ENCODE measurements around the gene KLHL29. TPM values are rescaled to one million over a fixed set of nuclear protein-coding genes. Genes with fewer than 3 reads are reported as not detected.

KLHL29 gene
- total RNA-seq, 1 experiment from 2014 or later: 2.4 TPM

GRCh38 chr2:23630961-23631360, 246.0 kb downstream of the KLHL29 start:
- Mint-ChIP-seq H3K9me3 (no peaks in the 10 kb centered on the region), H3K4me1 (peaks cover 18 to 22% of the 10 kb centered on the region in 2 experiments), H3K27ac (no peak overlapping the region), H3K4me3 (no peak overlapping the region), H3K27me3 (ENCODE audit: low read depth) (no peaks in the 10 kb centered on the region), H3K36me3 (ENCODE audit: insufficient read depth in 1 of 3, low read depth in 3 of 3) (no peaks in the 10 kb centered on the region; a peak in 1 of 7 replicates)
- no peak overlapping the region for H4K8ac ChIP-seq (replicated peaks; ENCODE audit: insufficient read length, low read depth, low read length)
- no peak overlapping the region for H2BK120ac ChIP-seq (ENCODE audit: low read depth, low read length, poor library complexity, severe bottlenecking)
- no peak overlapping the region for H2BK5ac ChIP-seq (ENCODE audit: insufficient read length, low read length)
- H2BK20ac ChIP-seq (ENCODE audit: low read depth, low read length, poor library complexity, severe bottlenecking): no peak overlapping the region
- no peaks in the 10 kb centered on the region for H3K79me1 ChIP-seq (ENCODE audit: insufficient read depth, low read depth, low read length, poor library complexity, severe bottlenecking)
- H2AFZ ChIP-seq (ENCODE audit: low read length): no peak overlapping the region
- H3T11ph ChIP-seq (ENCODE audit: low read length): no peak overlapping the region
- H2BK15ac ChIP-seq (ENCODE audit: low read depth, low read length): no peak overlapping the region
- no peak overlapping the region for H3K4me2 ChIP-seq (ENCODE audit: insufficient read depth, insufficient read length, low read length)
- H3K79me2 ChIP-seq (ENCODE audit: insufficient read depth, low read length): no peaks in the 10 kb centered on the region
- H2BK12ac ChIP-seq (ENCODE audit: insufficient read length, low read depth, low read length): no peak overlapping the region
- WGBS (ENCODE audit: extremely low coverage, insufficient read length, low lambda C conversion rate): no CpG with 5 or more reads among the region's 7 CpGs
- no peaks in the 10 kb centered on the region for H3K23me2 ChIP-seq (ENCODE audit: insufficient read length, low read depth, low read length, poor library complexity, severe bottlenecking)
- no peak overlapping the region for H3K18ac ChIP-seq (ENCODE audit: insufficient read length, low read depth, low read length)
- H3K14ac ChIP-seq (ENCODE audit: insufficient read depth, low read length): no peak overlapping the region
- H4K20me1 ChIP-seq (ENCODE audit: control insufficient read depth, insufficient read depth, insufficient read length): no peaks in the 10 kb centered on the region
- H3K4me1 ChIP-seq (ENCODE audit: insufficient read depth, low read length): no peaks in the 10 kb centered on the region
- H3K27ac ChIP-seq (ENCODE audit: insufficient read length, low read depth, low read length): no peak overlapping the region
- no peak overlapping the region for H3K56ac ChIP-seq (ENCODE audit: insufficient read length, low read depth, low read length)
- H3K23ac ChIP-seq (ENCODE audit: insufficient read length, low read depth, low read length): no peak overlapping the region
- no peak for DNase-seq
- TF ChIP-seq CTCF (conservative IDR thresholded peaks at IDR 0.05): no peak
- H4K5ac ChIP-seq (ENCODE audit: insufficient read length, low read depth, low read length): no peak overlapping the region
- no peak overlapping the region for H2AK5ac ChIP-seq (ENCODE audit: insufficient read length, low read length)
- H4K91ac ChIP-seq (ENCODE audit: insufficient read length, low read depth, low read length): no peak overlapping the region
- H3K4ac ChIP-seq (ENCODE audit: low read depth, low read length): no peak overlapping the region
- H3K27me3 ChIP-seq (ENCODE audit: insufficient read depth, low read length): no peaks in the 10 kb centered on the region
- no peaks in the 10 kb centered on the region for H3K9me3 ChIP-seq (ENCODE audit: control insufficient read depth, low read depth, low read length)
- no peak overlapping the region for H3K9ac ChIP-seq (ENCODE audit: extremely low read depth, insufficient read length, low read length)
